Measurements from ENCODE around the gene S100A10.

DNA sequence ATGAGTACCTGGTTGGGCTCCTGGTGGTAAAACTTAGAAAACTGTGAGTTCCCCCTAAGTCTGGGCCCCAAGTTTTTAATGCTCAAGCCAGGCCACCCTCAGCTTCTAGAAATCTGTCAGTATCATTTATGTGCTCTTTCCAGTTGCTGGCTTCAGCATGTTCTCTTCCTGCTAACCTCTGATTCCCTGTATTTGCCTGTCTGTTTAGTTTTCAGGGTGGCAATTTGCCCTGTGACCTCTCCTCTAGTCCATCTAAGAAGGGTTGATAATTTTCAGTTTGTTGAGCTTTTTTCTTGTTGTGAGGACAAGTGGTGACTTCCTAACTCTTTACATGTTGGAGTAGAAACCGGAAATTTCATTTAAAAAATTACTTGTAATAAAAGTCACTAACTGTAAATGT is 16.0 kb upstream of the S100A10 start:
- TF ChIP-seq SUZ12 (IDR thresholded peaks at IDR 0.05; ENCODE audit: extremely low read depth, insufficient read depth, insufficient read length) (no peak), YY1 (IDR thresholded peaks at IDR 0.05; ENCODE audit: insufficient read depth, insufficient read length) (no peak), ZNF274 (IDR thresholded peaks at IDR 0.05; ENCODE audit: low read depth, low read length) (no peak)

Measured in NT2/D1 (cell line).